H1 (cell line): ENCODE results near the gene ASCC1. TPM values are rescaled to one million over a fixed set of nuclear protein-coding genes. Genes with fewer than 3 reads are reported as not detected.

Source experiments
- ATF3 ChIP-seq: IDR thresholded peaks from 2 replicates; pipeline ENCODE4 v1.6.1; 2011; ENCODE audit warnings: low read depth, mild to moderate bottlenecking, low read length; ENCODE audit not compliant: insufficient read depth
- CTCF ChIP-seq, 3 experiments: IDR thresholded peaks; 1 replicate in 2 of 3; 2 replicates in 1 of 3; pipeline versions ENCODE4 v1.5.1 to v1.6.1; 2011; ENCODE audit warnings: low read length in 3 of 3, mild to moderate bottlenecking in 3 of 3, inconsistent platforms in 2 of 3, low read depth in 1 of 3, moderate library complexity in 1 of 3; ENCODE audit not compliant: insufficient read depth in 1 of 3; ENCODE audit errors: control extremely low read depth in 1 of 3
- PHF8 ChIP-seq: fragments of 200-600 bp; sonication (generic); conservative IDR thresholded peaks from 2 replicates; pipeline ENCODE4 v1.7.1; 2012; ENCODE audit warnings: low read depth, mild to moderate bottlenecking, inconsistent platforms, low read length, moderate library complexity
- polyA plus RNA-seq, 7 experiments: library from polyadenylated mRNA; depleted of rRNA in 3 of 7; stranded (reverse) in 5 of 7; unstranded in 2 of 7; fragments of >200 nt in 5 of 7; fragments of 200-250 nt in 2 of 7; gene quantifications; 1 replicate in 5 of 7; 2 replicates in 1 of 7; 4 replicates in 1 of 7; pipeline versions ENCODE4 v1.2.1 to v1.2.3, GENCODE V29; 2011 to 2013; ENCODE audit warnings: missing spikeins in 2 of 7, mixed read lengths in 2 of 7
- total RNA-seq: library from RNA; stranded (reverse); fragmentation: NEBNext Ultra II Directional; extraction: Animal tissue kit (Norgen Biotek cat#: 25700); gene quantifications from 2 replicates; pipeline ENCODE4 v1.2.1, GENCODE V29; 2021

Gene ASCC1
- total and polyA plus RNA-seq, 2 of the 8 experiments (the other 6 are each of a cell fraction or from before 2014, with no cell fraction given): 25.6 to 35.8 TPM

- no peak for TF ChIP-seq ATF3
- no peak for TF ChIP-seq CTCF (IDR thresholded peaks at IDR 0.05; ENCODE audit: control extremely low read depth in 1 of 3, insufficient read depth in 1 of 3, low read depth in 1 of 3, low read length in 3 of 3)
- no peak for TF ChIP-seq PHF8
- TF ChIP-seq, all 59 proteins: peak for 0
These were observed 24.3 kb upstream of the ASCC1 start (continued) for GRCh38 chr10:72240371-72240770.
